Uterus (tissue), 4 donors: ENCODE data around the gene ARHGAP18. TPM values are rescaled to one million over a fixed set of nuclear protein-coding genes. Genes with fewer than 3 reads are reported as not detected.

Experiments
- DNase-seq, 2 donors: peaks; one replicate each; pipeline ENCODE4 v3.0.0-alpha.2; 2019 to 2020
- H3K27ac ChIP-seq, 2 donors: fragments of 200-600 bp; sonication (generic); 1 replicate in 1 of 2; 2 replicates in 1 of 2; pipeline ENCODE4 v1.5.1; 2016 to 2018
- H3K27me3 ChIP-seq, 2 donors: fragments of 200-600 bp; sonication (generic); one replicate each; pipeline ENCODE4 v1.5.1; 2018 to 2019; ENCODE audit warnings: control low read depth in 1 of 2
- H3K36me3 ChIP-seq, 2 donors: fragments of 200-600 bp; sonication (generic); one replicate each; pipeline ENCODE4 v1.5.1; 2019; ENCODE audit warnings: control low read depth in 1 of 2
- H3K4me1 ChIP-seq, 2 donors: fragments of 200-600 bp; sonication (generic); one replicate each; pipeline ENCODE4 v1.5.1; 2018 to 2019; ENCODE audit warnings: control low read depth in 1 of 2
- H3K4me3 ChIP-seq, 2 donors: fragments of 200-600 bp; sonication (generic); 1 replicate in 1 of 2; 2 replicates in 1 of 2; pipeline ENCODE4 v1.5.1; 2018 to 2019; ENCODE audit warnings: mild to moderate bottlenecking in 1 of 2
- H3K9me3 ChIP-seq, 2 donors: fragments of 200-600 bp; sonication (generic); one replicate each; pipeline ENCODE4 v1.5.1; 2019; ENCODE audit warnings: control low read depth in 1 of 2
- POLR2A ChIP-seq, 2 donors: fragments of 450-650 bp; IDR thresholded peaks; one replicate each; pipeline ENCODE4 v1.6.1; 2016; ENCODE audit warnings: antibody characterized with exemption in 2 of 2, mild to moderate bottlenecking in 1 of 2, moderate library complexity in 1 of 2
- intact Hi-C: fragments of 100-400 bp; cut with DNase I; formaldehyde crosslinking; loops from one replicate; pipeline ENCODE4 v1.15.1; 2023; ENCODE audit warnings: low total_unique reads
- total RNA-seq, 4 donors: library from RNA; depleted of rRNA in 3 of 4; stranded (reverse); fragments of >200 nt in 3 of 4; gene quantifications; one replicate each; pipeline versions ENCODE4 v1.1.0 to v1.2.4, GENCODE V29; 2014 to 2023
- TF ChIP-seq, protein P1 (sequence below), 4 experiments: fragments of 200-600 bp in 2 of 4; fragments of 450-650 bp in 2 of 4; sonication (generic) in 2 of 4; IDR thresholded peaks; one replicate each; pipeline ENCODE4 v1.5.1; 2016 to 2019; ENCODE audit warnings: antibody characterized with exemption in 4 of 4, mild to moderate bottlenecking in 2 of 4, moderate library complexity in 1 of 4
- donor health status: DM: yes; HTN: yes; CAD: no.

The ARHGAP18 gene
- total RNA-seq, 4 donors from 2014 or later = 6.3 to 36.7 (median 15.4) TPM

DNA sequence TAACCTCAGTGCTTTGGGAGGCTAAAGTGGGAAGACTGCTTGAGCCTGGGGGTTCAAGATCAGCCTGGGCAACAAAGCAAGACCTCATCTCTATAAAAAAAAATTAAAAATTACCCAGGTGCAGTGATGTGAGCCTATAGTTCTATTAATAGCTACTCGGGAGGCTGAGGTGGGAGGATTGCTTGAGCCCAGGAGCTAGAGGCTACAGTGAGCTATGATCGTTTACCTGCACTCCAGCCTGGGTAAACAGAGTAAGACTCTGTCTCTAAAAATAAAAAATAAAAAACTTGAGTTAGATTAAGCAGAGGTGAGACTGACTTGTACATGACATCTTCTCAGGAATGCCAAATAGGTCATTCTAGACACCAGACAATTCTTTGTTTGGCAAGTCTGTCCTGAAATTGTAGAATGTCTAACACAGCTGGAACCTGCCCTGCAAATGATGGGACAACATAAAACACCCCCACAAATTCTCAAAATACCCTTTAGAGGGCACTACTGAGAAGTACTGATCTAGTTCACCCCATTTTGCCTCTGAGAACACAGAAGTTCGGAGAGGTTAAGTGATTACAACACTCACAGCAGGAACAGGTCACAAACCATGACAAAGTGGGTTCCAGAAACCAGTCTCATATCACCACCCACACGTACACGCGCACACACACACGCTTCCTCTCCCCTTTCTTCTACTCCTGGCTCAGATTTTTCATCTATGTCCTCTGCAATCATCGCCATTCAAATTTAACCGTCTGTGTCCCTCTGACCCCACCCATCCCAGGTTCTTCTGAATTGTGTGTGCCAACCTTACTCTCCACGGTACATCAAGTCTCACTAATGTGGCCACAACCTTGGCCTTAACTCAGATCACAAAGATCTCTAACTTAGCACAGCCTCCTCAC, 38.3 kb downstream of the ARHGAP18 start:
- Histone ChIP-seq H3K36me3 (no peaks in the 10 kb centered on the region), H3K9me3 (no peaks in the 10 kb centered on the region), H3K27me3 (no peaks in the 10 kb centered on the region), H3K4me3 (no peak overlapping the region), H3K4me1 (no peaks in the 10 kb centered on the region), H3K27ac (peak overlapping the region; percentile 38 to 74)
- intact Hi-C loops = no loop called here
- DNase-seq = no peak
- no peak for TF ChIP-seq POLR2A (IDR thresholded peaks at IDR 0.05)
- TF ChIP-seq, protein P1, sequence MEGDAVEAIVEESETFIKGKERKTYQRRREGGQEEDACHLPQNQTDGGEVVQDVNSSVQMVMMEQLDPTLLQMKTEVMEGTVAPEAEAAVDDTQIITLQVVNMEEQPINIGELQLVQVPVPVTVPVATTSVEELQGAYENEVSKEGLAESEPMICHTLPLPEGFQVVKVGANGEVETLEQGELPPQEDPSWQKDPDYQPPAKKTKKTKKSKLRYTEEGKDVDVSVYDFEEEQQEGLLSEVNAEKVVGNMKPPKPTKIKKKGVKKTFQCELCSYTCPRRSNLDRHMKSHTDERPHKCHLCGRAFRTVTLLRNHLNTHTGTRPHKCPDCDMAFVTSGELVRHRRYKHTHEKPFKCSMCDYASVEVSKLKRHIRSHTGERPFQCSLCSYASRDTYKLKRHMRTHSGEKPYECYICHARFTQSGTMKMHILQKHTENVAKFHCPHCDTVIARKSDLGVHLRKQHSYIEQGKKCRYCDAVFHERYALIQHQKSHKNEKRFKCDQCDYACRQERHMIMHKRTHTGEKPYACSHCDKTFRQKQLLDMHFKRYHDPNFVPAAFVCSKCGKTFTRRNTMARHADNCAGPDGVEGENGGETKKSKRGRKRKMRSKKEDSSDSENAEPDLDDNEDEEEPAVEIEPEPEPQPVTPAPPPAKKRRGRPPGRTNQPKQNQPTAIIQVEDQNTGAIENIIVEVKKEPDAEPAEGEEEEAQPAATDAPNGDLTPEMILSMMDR (IDR thresholded peaks at IDR 0.05) = no peak

DNA sequence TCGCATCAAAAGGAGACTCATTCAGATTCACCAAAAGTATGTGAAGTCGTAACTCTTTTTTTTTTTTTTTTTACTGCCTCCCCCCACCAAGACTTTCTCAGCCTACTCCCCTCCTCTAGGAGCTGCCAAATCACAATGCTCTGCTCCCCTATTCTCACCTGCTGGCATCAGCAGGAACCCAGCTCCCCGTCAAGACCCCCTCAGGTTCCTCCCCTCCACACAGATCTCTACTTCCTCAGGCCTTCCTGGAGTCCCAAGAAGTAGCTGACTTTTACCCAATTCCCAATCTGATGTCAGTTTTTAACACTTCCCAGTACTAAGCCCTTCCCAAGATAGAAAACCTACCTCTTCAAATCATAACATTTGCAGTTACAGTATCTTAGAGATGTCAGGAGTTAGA, 39.3 kb downstream of the ARHGAP18 start:
- TF ChIP-seq, protein P1 (IDR thresholded peaks at IDR 0.05) = no peak
- TF ChIP-seq POLR2A (IDR thresholded peaks at IDR 0.05) = no peak
- H3K4me3 ChIP-seq = no peak overlapping the region
- H3K9me3 ChIP-seq = no peaks in the 10 kb centered on the region
- H3K27me3 ChIP-seq = no peaks in the 10 kb centered on the region
- no peaks in the 10 kb centered on the region for H3K4me1 ChIP-seq
- no peak overlapping the region for H3K27ac ChIP-seq
- intact Hi-C loops = no loop called here
- no peaks in the 10 kb centered on the region for H3K36me3 ChIP-seq
- DNase-seq = no peak

DNA sequence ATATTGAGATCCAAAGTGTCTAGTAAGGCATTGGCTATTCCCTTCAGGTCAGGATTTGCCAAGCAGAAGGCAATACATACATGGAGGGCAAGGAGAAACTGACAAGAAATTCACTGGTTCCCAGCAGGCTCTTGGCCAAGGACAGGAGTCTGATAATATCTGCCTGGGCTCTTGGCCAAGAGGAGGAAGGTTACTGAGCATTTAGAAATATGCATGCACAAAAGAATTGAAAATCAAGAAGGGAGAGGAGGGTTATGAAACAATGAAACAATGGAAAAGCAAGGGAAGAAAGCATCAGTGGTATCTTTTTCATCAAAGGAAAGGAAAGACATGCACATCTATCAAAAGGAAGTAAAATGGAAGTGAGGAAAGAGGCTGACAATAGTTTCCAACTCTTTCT, 42.4 kb downstream of the ARHGAP18 start:
- DNase-seq = no peak
- TF ChIP-seq, protein P1 (IDR thresholded peaks at IDR 0.05) = no peak
- TF ChIP-seq POLR2A (IDR thresholded peaks at IDR 0.05) = no peak
- no peaks in the 10 kb centered on the region for H3K9me3 ChIP-seq
- no peaks in the 10 kb centered on the region for H3K36me3 ChIP-seq
- H3K27ac ChIP-seq = no peak overlapping the region
- no peaks in the 10 kb centered on the region for H3K4me1 ChIP-seq
- no peak overlapping the region for H3K4me3 ChIP-seq
- intact Hi-C loops = no loop called here
- no peaks in the 10 kb centered on the region for H3K27me3 ChIP-seq

DNA sequence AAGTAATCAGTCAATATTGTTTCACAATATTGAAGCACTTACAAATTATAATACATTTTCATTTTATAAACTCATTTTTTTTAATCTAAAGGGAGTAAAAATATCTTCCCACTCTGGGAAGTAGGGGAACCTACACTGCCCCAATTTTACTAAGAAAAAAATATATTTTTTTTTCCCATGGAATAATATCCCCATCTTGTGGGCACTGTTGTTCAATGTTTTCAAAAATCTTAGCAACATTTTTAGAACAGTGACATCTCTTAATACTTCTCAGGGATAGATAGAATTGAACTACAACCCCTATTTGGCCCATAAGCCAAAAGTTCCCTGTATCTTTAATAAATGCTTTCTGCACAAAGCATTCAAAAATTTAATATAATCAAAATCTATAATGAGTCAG, 42.9 kb downstream of the ARHGAP18 start:
- Histone ChIP-seq H3K27me3 (no peaks in the 10 kb centered on the region), H3K4me1 (no peaks in the 10 kb centered on the region), H3K27ac (no peak overlapping the region), H3K36me3 (no peaks in the 10 kb centered on the region), H3K4me3 (no peak overlapping the region), H3K9me3 (no peaks in the 10 kb centered on the region)
- DNase-seq = no peak
- intact Hi-C loops = no loop called here
- TF ChIP-seq, protein P1 (IDR thresholded peaks at IDR 0.05) = no peak
- TF ChIP-seq POLR2A (IDR thresholded peaks at IDR 0.05) = no peak

DNA sequence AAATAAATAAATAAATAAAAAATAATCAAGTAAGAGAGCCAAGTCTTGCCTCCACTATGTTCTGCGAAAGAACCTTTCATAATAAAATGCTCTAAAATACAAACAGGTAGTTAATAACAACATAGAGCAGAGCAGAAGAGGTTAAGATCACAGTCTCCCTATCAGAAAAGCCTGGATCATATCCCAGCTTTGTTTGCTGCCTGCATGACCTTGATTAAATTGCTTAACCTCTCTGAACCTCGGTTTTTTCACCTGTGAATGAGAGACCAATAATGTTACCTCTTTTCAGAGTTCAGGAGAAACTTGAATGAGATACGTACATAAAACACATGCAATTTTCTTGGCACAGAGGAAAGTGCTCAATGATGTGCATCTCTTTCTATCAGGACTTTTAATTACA, 44.4 kb downstream of the ARHGAP18 start:
- Histone ChIP-seq H3K9me3 (no peaks in the 10 kb centered on the region), H3K36me3 (no peaks in the 10 kb centered on the region), H3K27me3 (no peaks in the 10 kb centered on the region), H3K4me1 (no peaks in the 10 kb centered on the region), H3K4me3 (no peak overlapping the region), H3K27ac (no peak overlapping the region)
- no peak for TF ChIP-seq POLR2A (IDR thresholded peaks at IDR 0.05)
- TF ChIP-seq, protein P1 (IDR thresholded peaks at IDR 0.05) = no peak
- no peak for DNase-seq
- intact Hi-C loops = no loop called here
